SK-N-SH (cell line): ENCODE results near the gene PROX1. TPM values are rescaled to one million over a fixed set of nuclear protein-coding genes. Genes with fewer than 3 reads are reported as not detected.

Source experiments
- CTCF ChIA-PET: fragments of 300-600, 350-600 bp; formaldehyde crosslinking; extraction: SDS; loops from one replicate; lab custom pipeline; 2021; lab: Yijun Ruan, JAX
- POLR2A ChIA-PET: fragments of 350-600 bp; sonication (Branson Sonifier 250); formaldehyde crosslinking; extraction: SDS; loops from one replicate; lab custom pipeline; 2020; ENCODE audit warnings: antibody characterized with exemption, inconsistent platforms; lab: Yijun Ruan, JAX
- DNase-seq: peaks from one replicate; pipeline ENCODE4 v3.0.0; 2012
- H2AFZ ChIP-seq: fragments of 200-600 bp; sonication (generic); 2 replicates; pipeline ENCODE4 v1.8.1; 2016; ENCODE audit warnings: antibody characterized with exemption, mild to moderate bottlenecking, low read depth
- H3F3A ChIP-seq: fragments of 200-600 bp; sonication (generic); replicated peaks from 2 replicates; pipeline ENCODE3; 2016; ENCODE audit warnings: antibody characterized with exemption, mild to moderate bottlenecking; ENCODE audit not compliant: insufficient read depth
- H3K27ac ChIP-seq, 2 experiments: fragments of 200-500 bp in 1 of 2; fragments of 200-600 bp in 1 of 2; sonication (Bioruptor generic) in 1 of 2; sonication (generic), shearing (Covaris generic) in 1 of 2; 2 replicates each; pipeline versions ENCODE4 v1.5.1 to v1.6.1; 2014 to 2016; ENCODE audit warnings: low read depth in 2 of 2, inconsistent platforms in 1 of 2, low read length in 1 of 2, mild to moderate bottlenecking in 1 of 2, mixed read lengths in 1 of 2
- H3K27me3 ChIP-seq: fragments of 200-600 bp; sonication (generic), shearing (Covaris generic); 2 replicates; pipeline ENCODE4 v1.6.1; 2016; ENCODE audit warnings: mixed run types; ENCODE audit not compliant: insufficient read depth
- H3K36me3 ChIP-seq, 2 experiments: fragments of 200-500 bp in 1 of 2; fragments of 200-600 bp in 1 of 2; sonication (Bioruptor generic) in 1 of 2; sonication (generic) in 1 of 2; replicated peaks in 1 of 2; 2 replicates each; pipeline versions ENCODE3 to v1.5.1; 2014 to 2016; ENCODE audit warnings: low read length in 1 of 2, mild to moderate bottlenecking in 1 of 2; ENCODE audit not compliant: insufficient read depth in 2 of 2, control insufficient read depth in 1 of 2
- H3K4me1 ChIP-seq, 2 experiments: fragments of 200-500 bp in 1 of 2; fragments of 200-600 bp in 1 of 2; sonication (Bioruptor generic) in 1 of 2; sonication (generic), shearing (Covaris generic) in 1 of 2; 2 replicates each; pipeline versions ENCODE4 v1.5.1 to v1.6.1; 2014 to 2016; ENCODE audit warnings: low read depth in 1 of 2, low read length in 1 of 2, mixed run types in 1 of 2; ENCODE audit not compliant: insufficient read depth in 2 of 2, control insufficient read depth in 1 of 2
- H3K4me2 ChIP-seq: fragments of 200-600 bp; sonication (generic), shearing (Covaris generic); 2 replicates; pipeline ENCODE4 v1.6.1; 2017; ENCODE audit warnings: mixed run types
- H3K4me3 ChIP-seq, 2 experiments: fragments of 200-500 bp in 1 of 2; fragments of 200-600 bp in 1 of 2; sonication (Bioruptor generic) in 1 of 2; sonication (generic), shearing (Covaris generic) in 1 of 2; 2 replicates each; pipeline versions ENCODE4 v1.5.1 to v1.8.1; 2014 to 2016; ENCODE audit warnings: low read depth in 2 of 2, inconsistent platforms in 1 of 2, low read length in 1 of 2, mild to moderate bottlenecking in 1 of 2, mixed read lengths in 1 of 2, moderate library complexity in 1 of 2
- H3K79me2 ChIP-seq: fragments of 200-600 bp; sonication (generic); 2 replicates; pipeline ENCODE4 v1.8.1; 2017; ENCODE audit warnings: mild to moderate bottlenecking; ENCODE audit not compliant: insufficient read depth
- H3K9ac ChIP-seq: fragments of 200-600 bp; sonication (generic); 2 replicates; pipeline ENCODE4 v1.6.1; 2017; ENCODE audit warnings: mixed run types
- H3K9me2 ChIP-seq: fragments of 200-600 bp; sonication (generic); 2 replicates; pipeline ENCODE4 v1.6.1; 2017; ENCODE audit warnings: mixed run types
- H3K9me3 ChIP-seq: fragments of 200-600 bp; sonication (generic); 2 replicates; pipeline ENCODE4 v1.6.1; 2017; ENCODE audit warnings: mixed run types, mild to moderate bottlenecking, moderate library complexity
- H4K20me1 ChIP-seq: fragments of 200-600 bp; sonication (generic); 2 replicates; pipeline ENCODE4 v1.6.1; 2017; ENCODE audit warnings: mild to moderate bottlenecking, mixed run types; ENCODE audit not compliant: insufficient read depth
- EP300 ChIP-seq, 2 experiments: IDR thresholded peaks; 2 replicates each; pipeline versions ENCODE4 v1.4.0 to v1.6.1; 2012; ENCODE audit warnings: borderline replicate concordance in 1 of 2, low read depth in 1 of 2, low read length in 1 of 2
- EZH2phosphoT487 ChIP-seq: fragments of 200-600 bp; sonication (generic); IDR thresholded peaks from 2 replicates; pipeline ENCODE4 v1.6.1; 2017; ENCODE audit warnings: low read depth, mixed run types, mild to moderate bottlenecking, antibody characterized with exemption, moderate library complexity, borderline replicate concordance
- FOSL2 ChIP-seq: IDR thresholded peaks from 2 replicates; pipeline ENCODE4 v1.4.0; 2012; ENCODE audit warnings: low read depth, mild to moderate bottlenecking, moderate library complexity, borderline replicate concordance
- FOXJ3 ChIP-seq: sonication (generic); formaldehyde crosslinking; IDR thresholded peaks from 2 replicates; pipeline ENCODE4 v1.5.1; 2020; ENCODE audit warnings: mild to moderate bottlenecking, missing genetic modification reagents
- JUND ChIP-seq: IDR thresholded peaks from 2 replicates; pipeline ENCODE4 v1.4.0; 2012
- MXI1 ChIP-seq: IDR thresholded peaks from 2 replicates; pipeline ENCODE4 v1.6.1; 2012; ENCODE audit warnings: mild to moderate bottlenecking, low read depth, low read length, improper control_type of control experiment
- NFIC ChIP-seq: IDR thresholded peaks from 2 replicates; pipeline ENCODE4 v1.4.0; 2012; ENCODE audit warnings: borderline replicate concordance
- RAD21 ChIP-seq: IDR thresholded peaks from 2 replicates; pipeline ENCODE4 v1.6.1; 2012; ENCODE audit warnings: mild to moderate bottlenecking, low read length
- REST ChIP-seq: IDR thresholded peaks from 2 replicates; pipeline ENCODE4 v1.6.1; 2012; ENCODE audit warnings: mild to moderate bottlenecking, low read depth, low read length, moderate library complexity
- SMC3 ChIP-seq: IDR thresholded peaks from 2 replicates; pipeline ENCODE4 v1.6.1; 2012; ENCODE audit warnings: low read depth, low read length, improper control_type of control experiment
- TAF1 ChIP-seq: IDR thresholded peaks from 2 replicates; pipeline ENCODE4 v1.6.1; 2012; ENCODE audit warnings: low read depth, mild to moderate bottlenecking, low read length, moderate library complexity, borderline replicate concordance
- USF1 ChIP-seq: IDR thresholded peaks from 2 replicates; pipeline ENCODE4 v1.4.0; 2012; ENCODE audit warnings: low read depth, borderline replicate concordance
- USF2 ChIP-seq: fragments of 150-350 bp; IDR thresholded peaks from 2 replicates; pipeline ENCODE4 v1.6.1; 2017; ENCODE audit warnings: antibody characterized with exemption, low read length, low read depth, borderline replicate concordance
- WGBS: methylation state at CpG from one replicate; pipeline ENCODE4 v1.1.6; 2017; ENCODE audit warnings: low lambda C conversion rate; 5-methylcytosine and 5-hydroxymethylcytosine counted together
- polyA plus RNA-seq, 3 experiments: library from polyadenylated mRNA; depleted of rRNA; stranded (reverse); fragments of >200 nt; gene quantifications; 2 replicates each; pipeline ENCODE4 v1.2.3, GENCODE V29; 2012

The PROX1 gene
- polyA plus RNA-seq, 1 of the 3 experiments (the other 2 are of a cell fraction), result 0.25 TPM

- Histone ChIP-seq H3K9me3 (no peaks in the 10 kb centered on the region), H3K79me2 (no peaks in the 10 kb centered on the region), H3K4me1 (peaks cover 0 to 29% of the 10 kb centered on the region in 2 experiments; a peak in 2 of 4 replicates), H4K20me1 (no peaks in the 10 kb centered on the region), H2AFZ (no peak overlapping the region), H3K9ac (no peak overlapping the region), H3K36me3 (peaks cover 0 to 7% of the 10 kb centered on the region in 2 experiments), H3K27me3 (no peaks in the 10 kb centered on the region), H3K4me2 (no peak overlapping the region), H3K27ac (peak overlapping the region in 1 of 2 experiments; percentile 72; a peak in 2 of 4 replicates), H3K4me3 (no peak overlapping the region), H3K9me2 (no peaks in the 10 kb centered on the region), H3F3A (no peaks in the 10 kb centered on the region)
- TF ChIP-seq USF2 (no peak), USF1 (no peak), MXI1 (peak; percentile 8; the same call in 1 of the 2 replicates), NFIC (no peak), EP300 (IDR thresholded peaks at IDR 0.05; ENCODE audit: borderline replicate concordance in 1 of 2, low read depth in 1 of 2, low read length in 1 of 2) (peak in 1 of 2 experiments; percentile 45; a peak in 1 of 4 replicates), SMC3 (no peak)
- DNase-seq, result peak; percentile 40
- 28% methylated on average over 9 of the region's 9 CpGs for WGBS
- POLR2A ChIA-PET, result no interaction called here
- CTCF ChIA-PET, result interaction anchor here (0.7 kb wide), 1 partner anchor 94 kb away, joined by 3 read pairs; no protein-coding TSS in a partner anchor
These were observed 41.1 kb downstream of the PROX1 start for GRCh38 chr1:214028649-214029406.

- POLR2A ChIA-PET, result no interaction called here
- H3K4me1 ChIP-seq, result peaks cover 0 to 29% of the 10 kb centered on the region in 2 experiments; a peak in 2 of 4 replicates
- no peak overlapping the region for H3K9ac ChIP-seq
- H3K9me3 ChIP-seq, result no peaks in the 10 kb centered on the region
- 62% methylated on average over 6 of the region's 6 CpGs for WGBS
- no peaks in the 10 kb centered on the region for H3F3A ChIP-seq
- H3K4me2 ChIP-seq, result no peak overlapping the region
- H2AFZ ChIP-seq, result no peak overlapping the region
- H3K79me2 ChIP-seq, result no peaks in the 10 kb centered on the region
- H4K20me1 ChIP-seq, result no peaks in the 10 kb centered on the region
- no peak for DNase-seq
- H3K27me3 ChIP-seq, result no peaks in the 10 kb centered on the region
- CTCF ChIA-PET, result interaction anchor here (0.6 to 1.0 kb wide), 4 partner anchors 93 to 113 kb away, joined by 3 to 5 read pairs (median 4); no protein-coding TSS in a partner anchor
- H3K27ac ChIP-seq, result peak overlapping the region in 1 of 2 experiments; percentile 47; a peak in 2 of 4 replicates
- H3K4me3 ChIP-seq, result no peak overlapping the region
- no peaks in the 10 kb centered on the region for H3K9me2 ChIP-seq
- TF ChIP-seq FOSL2 (no peak), RAD21 (no peak), EZH2phosphoT487 (no peak), JUND (no peak), REST (no peak), FOXJ3 (no peak), TAF1 (no peak)
- peaks cover 0 to 6% of the 10 kb centered on the region in 2 experiments for H3K36me3 ChIP-seq
These were observed 42.0 kb downstream of the PROX1 start for GRCh38 chr1:214029796-214030195.
